ENCODE measurements around the gene PBXIP1.

The PBXIP1 gene

DNA sequence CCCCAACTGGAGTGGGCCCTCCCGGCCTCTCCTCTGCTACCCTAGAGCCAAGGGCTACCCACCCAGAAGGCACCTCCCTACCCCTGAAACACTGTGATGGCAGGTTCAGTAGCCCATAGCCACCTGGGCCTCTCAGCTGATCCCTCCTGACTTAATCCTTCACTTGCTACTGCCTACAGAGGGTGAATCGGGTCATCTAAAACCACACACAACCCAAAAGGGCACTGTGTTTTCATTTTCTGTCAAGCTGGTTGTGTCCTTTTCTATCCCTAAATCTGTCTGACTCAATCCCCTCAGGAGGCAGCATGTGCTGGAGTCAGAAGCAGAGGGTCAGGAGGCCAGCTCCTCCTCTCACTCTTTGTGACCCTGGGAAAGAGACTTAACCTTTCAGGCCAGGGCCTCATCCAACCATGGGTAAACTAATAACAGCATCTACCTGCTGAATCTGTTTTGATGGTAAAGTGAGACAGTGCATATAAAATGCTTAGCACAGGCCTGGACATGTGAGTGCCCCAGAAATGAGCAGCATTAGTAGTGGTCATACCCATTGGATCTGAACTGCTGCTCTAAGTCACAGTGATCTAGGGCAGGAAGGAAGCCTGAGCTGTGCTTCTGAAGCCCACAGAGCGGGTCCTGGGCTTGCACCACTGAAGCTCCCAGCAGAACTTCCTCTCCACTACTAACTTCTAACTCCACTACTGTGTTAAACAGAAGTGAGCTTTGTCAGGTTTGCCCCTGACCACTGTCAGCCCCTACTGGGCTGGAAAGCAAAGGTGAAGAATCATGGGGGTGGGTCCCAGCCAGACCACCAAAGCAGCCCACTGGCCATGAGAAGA is 30.3 kb downstream of the PBXIP1 start:
- no peak for DNase-seq
- H3K36me3 ChIP-seq = no peaks in the 10 kb centered on the region; the same call in none of the 2 replicates

GRCh38 chr1:154923695-154924094 is 32.2 kb downstream of the PBXIP1 start:
- H3K27me3 ChIP-seq = no peaks in the 10 kb centered on the region
- H3K4me3 ChIP-seq (ENCODE audit: low read depth, low read length) = no peak overlapping the region
- no peaks in the 10 kb centered on the region for H3K4me1 ChIP-seq
- H3K36me3 ChIP-seq = no peaks in the 10 kb centered on the region; the same call in none of the 2 replicates
- TF ChIP-seq CTCF (IDR thresholded peaks at IDR 0.05; ENCODE audit: low read depth, low read length) = no peak
- no peak for DNase-seq
- no peaks in the 10 kb centered on the region for H3K9me3 ChIP-seq

More for the DNA sequence above, 30.3 kb downstream of the PBXIP1 start:
- no peaks in the 10 kb centered on the region for H3K4me1 ChIP-seq
- no peaks in the 10 kb centered on the region for H3K27me3 ChIP-seq
- H3K4me3 ChIP-seq (ENCODE audit: low read depth, low read length) = no peak overlapping the region
- H3K9me3 ChIP-seq = no peaks in the 10 kb centered on the region
- TF ChIP-seq CTCF (IDR thresholded peaks at IDR 0.05; ENCODE audit: low read depth, low read length) = no peak

DNA sequence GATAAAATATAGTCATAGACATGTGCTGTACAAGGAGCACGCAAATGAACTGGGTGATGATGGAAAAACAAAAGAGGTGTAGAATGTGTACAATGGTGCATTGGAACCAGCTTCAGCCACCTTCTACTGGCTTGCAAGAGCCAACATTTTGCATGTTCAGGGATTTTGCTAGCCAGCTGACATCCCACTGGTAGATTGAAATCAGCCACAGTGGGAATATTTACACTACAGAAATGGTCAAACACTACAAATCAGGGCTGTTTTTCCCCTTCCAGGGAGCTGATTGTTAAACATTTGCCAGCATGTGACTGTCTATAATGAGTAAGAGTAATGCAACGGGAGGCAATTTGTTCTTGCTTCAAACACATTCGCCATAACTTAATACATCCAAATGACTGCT is 42.6 kb downstream of the PBXIP1 start:
- no peaks in the 10 kb centered on the region for H3K27me3 ChIP-seq
- DNase-seq = no peak
- TF ChIP-seq CTCF (IDR thresholded peaks at IDR 0.05; ENCODE audit: low read depth, low read length) = no peak
- H3K4me3 ChIP-seq (ENCODE audit: low read depth, low read length) = no peak overlapping the region
- H3K36me3 ChIP-seq = no peaks in the 10 kb centered on the region
- no peaks in the 10 kb centered on the region for H3K4me1 ChIP-seq
- H3K9me3 ChIP-seq = no peaks in the 10 kb centered on the region

DNA sequence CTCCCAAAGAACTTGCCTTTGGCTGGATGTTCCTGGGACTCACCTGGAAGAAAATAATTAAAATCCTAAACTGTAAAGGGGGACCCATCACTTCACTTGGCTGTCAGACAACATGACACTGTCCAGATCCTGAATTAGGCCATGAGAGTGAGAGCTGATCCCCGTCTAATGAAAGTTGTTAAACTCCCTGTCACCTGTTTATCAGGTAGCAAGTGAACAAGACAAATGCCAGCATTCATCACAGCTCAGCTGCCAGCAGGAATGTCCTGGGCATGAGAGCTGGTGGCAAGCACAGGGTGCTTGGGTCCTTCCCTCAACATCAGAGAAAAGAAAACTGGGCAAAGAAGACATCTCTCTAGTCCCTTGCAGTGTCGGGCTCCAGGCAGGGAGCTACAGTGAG is 43.1 kb downstream of the PBXIP1 start:
- Histone ChIP-seq H3K27me3 (no peaks in the 10 kb centered on the region), H3K4me1 (no peaks in the 10 kb centered on the region), H3K9me3 (no peaks in the 10 kb centered on the region), H3K36me3 (no peaks in the 10 kb centered on the region), H3K4me3 (ENCODE audit: low read depth, low read length) (no peak overlapping the region)
- no peak for TF ChIP-seq CTCF (IDR thresholded peaks at IDR 0.05; ENCODE audit: low read depth, low read length)
- DNase-seq = no peak

GRCh38 chr1:154911691-154912550 is 44.0 kb downstream of the PBXIP1 start:
- no peaks in the 10 kb centered on the region for H3K36me3 ChIP-seq
- no peak overlapping the region for H3K4me3 ChIP-seq (ENCODE audit: low read depth, low read length)
- TF ChIP-seq CTCF (IDR thresholded peaks at IDR 0.05; ENCODE audit: low read depth, low read length) = no peak
- no peaks in the 10 kb centered on the region for H3K27me3 ChIP-seq
- no peaks in the 10 kb centered on the region for H3K9me3 ChIP-seq
- no peak for DNase-seq
- H3K4me1 ChIP-seq = no peaks in the 10 kb centered on the region

Measured in BE2C (cell line).